IMR-90 (cell line): ENCODE measurements around the gene IGF1R. TPM values are rescaled to one million over a fixed set of nuclear protein-coding genes. Genes with fewer than 3 reads are reported as not detected.

Source experiments
- ATAC-seq: fragments of 200-7000 bp; cut with Tn5 transposase; 2 replicates; pipeline ENCODE4 v1.9.1; 2020; ENCODE audit warnings: low read depth, mild to moderate bottlenecking, moderate library complexity
- BruUV-seq: library from RNA; stranded (reverse); fragments of 400-500 nt; replicated peaks from 2 replicates; lab custom pipeline; 2021; lab: Mats Ljungman, UMichigan
- CTCF ChIA-PET: fragments of 300-600 bp; formaldehyde crosslinking; extraction: SDS; loops from one replicate; lab custom pipeline; 2021; ENCODE audit warnings: antibody characterized with exemption; lab: Yijun Ruan, JAX
- POLR2A ChIA-PET: fragments of 300-600 bp; sonication (Branson Sonifier 250); formaldehyde crosslinking; loops from one replicate; lab custom pipeline; 2022; ENCODE audit warnings: antibody characterized with exemption; ENCODE audit not compliant: unreplicated experiment; lab: Charles Lee
- DNase-seq: peaks from one replicate; pipeline ENCODE4 v3.0.0; 2013
- H2AFZ ChIP-seq: replicated peaks from 2 replicates; pipeline ENCODE3; 2013; ENCODE audit warnings: low read length, mild to moderate bottlenecking; ENCODE audit not compliant: poor library complexity
- H2AK5ac ChIP-seq: 2 replicates; pipeline ENCODE4 v1.6.1; 2013; ENCODE audit warnings: low read depth, low read length, inconsistent platforms
- H2AK9ac ChIP-seq: replicated peaks from 2 replicates; pipeline ENCODE3; 2013; ENCODE audit warnings: mild to moderate bottlenecking, low read depth, low read length, moderate library complexity; ENCODE audit not compliant: poor library complexity
- H2BK120ac ChIP-seq: 2 replicates; pipeline ENCODE4 v1.6.1; 2013; ENCODE audit warnings: low read depth, low read length, inconsistent platforms
- H2BK15ac ChIP-seq: 3 replicates; pipeline ENCODE4 v1.6.1; 2013; ENCODE audit warnings: low read depth, low read length, inconsistent platforms
- H2BK20ac ChIP-seq: 2 replicates; pipeline ENCODE4 v1.6.1; 2013; ENCODE audit warnings: low read depth, mild to moderate bottlenecking, inconsistent platforms, low read length, moderate library complexity
- H2BK5ac ChIP-seq: 2 replicates; pipeline ENCODE4 v1.6.1; 2013; ENCODE audit warnings: mild to moderate bottlenecking, low read depth, low read length, inconsistent platforms; ENCODE audit not compliant: poor library complexity, severe bottlenecking
- H3K14ac ChIP-seq: replicated peaks from 2 replicates; pipeline ENCODE4 v1.6.1; 2013; ENCODE audit warnings: low read depth, low read length, inconsistent platforms
- H3K18ac ChIP-seq: 2 replicates; pipeline ENCODE4 v1.6.1; 2013; ENCODE audit warnings: low read depth, low read length, control low read depth
- H3K23ac ChIP-seq: 2 replicates; pipeline ENCODE4 v1.6.1; 2013; ENCODE audit warnings: low read depth, low read length, inconsistent platforms
- H3K27ac ChIP-seq: 2 replicates; pipeline ENCODE4 v1.5.1; 2013; ENCODE audit warnings: mild to moderate bottlenecking, control low read depth, low read length; ENCODE audit not compliant: insufficient read depth
- H3K27me3 ChIP-seq: 2 replicates; pipeline ENCODE4 v1.6.1; 2013; ENCODE audit warnings: low read length; ENCODE audit not compliant: control insufficient read depth, insufficient read depth
- H3K36me3 ChIP-seq: 2 replicates; pipeline ENCODE4 v1.6.1; 2013; ENCODE audit warnings: low read length, mixed read lengths; ENCODE audit not compliant: control insufficient read depth, insufficient read depth
- H3K4ac ChIP-seq: 2 replicates; pipeline ENCODE4 v1.6.1; 2013; ENCODE audit warnings: low read depth, low read length, inconsistent platforms
- H3K4me1 ChIP-seq: 2 replicates; pipeline ENCODE4 v1.6.1; 2013; ENCODE audit warnings: low read length, mixed read lengths; ENCODE audit not compliant: control insufficient read depth, insufficient read depth
- H3K4me2 ChIP-seq: 2 replicates; pipeline ENCODE4 v1.6.1; 2013; ENCODE audit warnings: low read depth, mild to moderate bottlenecking, control low read depth, low read length, moderate library complexity
- H3K4me3 ChIP-seq: 2 replicates; pipeline ENCODE4 v1.5.1; 2013; ENCODE audit warnings: low read depth, mild to moderate bottlenecking, control low read depth, low read length, moderate library complexity; ENCODE audit not compliant: insufficient read depth
- H3K56ac ChIP-seq: 2 replicates; pipeline ENCODE4 v1.6.1; 2013; ENCODE audit warnings: low read length, inconsistent platforms; ENCODE audit not compliant: insufficient read depth; ENCODE audit errors: extremely low read depth
- H3K79me1 ChIP-seq, 2 experiments: 2 replicates each; pipeline ENCODE4 v1.6.1; 2013; ENCODE audit warnings: low read length in 2 of 2, inconsistent platforms in 1 of 2, low read depth in 1 of 2
- H3K9ac ChIP-seq: 2 replicates; pipeline ENCODE4 v1.6.1; 2013; ENCODE audit warnings: low read depth, low read length, control low read depth
- H3K9me1 ChIP-seq: 2 replicates; pipeline ENCODE4 v1.6.1; 2013; ENCODE audit warnings: low read length, inconsistent platforms; ENCODE audit not compliant: insufficient read depth
- H3K9me3 ChIP-seq: 2 replicates; pipeline ENCODE4 v1.6.1; 2013; ENCODE audit warnings: low read length; ENCODE audit not compliant: control insufficient read depth, insufficient read depth
- H4K20me1 ChIP-seq: 2 replicates; pipeline ENCODE4 v1.6.1; 2013; ENCODE audit warnings: low read length, inconsistent platforms; ENCODE audit not compliant: insufficient read depth
- H4K5ac ChIP-seq: 2 replicates; pipeline ENCODE4 v1.6.1; 2013; ENCODE audit warnings: mild to moderate bottlenecking, low read depth, low read length, control low read depth
- H4K8ac ChIP-seq, 2 experiments: 2 replicates each; pipeline ENCODE4 v1.6.1; 2013; ENCODE audit warnings: low read depth in 2 of 2, low read length in 2 of 2, control low read depth in 1 of 2, inconsistent platforms in 1 of 2
- H4K91ac ChIP-seq: 2 replicates; pipeline ENCODE4 v1.6.1; 2013; ENCODE audit warnings: low read depth, low read length, inconsistent platforms; ENCODE audit not compliant: insufficient read depth
- BHLHE40 ChIP-seq: fragments of 150-350 bp; IDR thresholded peaks from 2 replicates; pipeline ENCODE4 v1.6.1; 2016; ENCODE audit warnings: mild to moderate bottlenecking, low read depth, low read length
- CEBPB ChIP-seq: IDR thresholded peaks from 2 replicates; pipeline ENCODE4 v1.6.1; 2012; ENCODE audit warnings: low read depth, low read length, improper control_type of control experiment
- CHD1 ChIP-seq: IDR thresholded peaks from 2 replicates; pipeline ENCODE4 v1.6.1; 2012; ENCODE audit warnings: low read depth, low read length, improper control_type of control experiment
- CTCF ChIP-seq: conservative IDR thresholded peaks from 2 replicates; pipeline ENCODE4 v1.5.1; 2012; ENCODE audit warnings: mild to moderate bottlenecking, low read depth, low read length, improper control_type of control experiment
- ELK1 ChIP-seq: fragments of 150-350 bp; IDR thresholded peaks from 2 replicates; pipeline ENCODE4 v1.6.1; 2016; ENCODE audit warnings: low read depth, mild to moderate bottlenecking, low read length, moderate library complexity, borderline replicate concordance
- FOS ChIP-seq: fragments of 150-350 bp; IDR thresholded peaks from 2 replicates; pipeline ENCODE4 v1.6.1; 2016; ENCODE audit warnings: low read depth, low read length
- MAFK ChIP-seq: IDR thresholded peaks from 2 replicates; pipeline ENCODE4 v1.6.1; 2012; ENCODE audit warnings: low read depth, low read length, improper control_type of control experiment
- MAZ ChIP-seq: IDR thresholded peaks from 2 replicates; pipeline ENCODE4 v1.6.1; 2012; ENCODE audit warnings: low read depth, mild to moderate bottlenecking, low read length, improper control_type of control experiment, moderate library complexity, borderline replicate concordance
- MXI1 ChIP-seq: IDR thresholded peaks from 2 replicates; pipeline ENCODE4 v1.6.1; 2012; ENCODE audit warnings: low read depth, mild to moderate bottlenecking, low read length, moderate library complexity, borderline replicate concordance
- NFE2L2 ChIP-seq: fragments of 150-350 bp; IDR thresholded peaks from 2 replicates; pipeline ENCODE4 v1.6.1; 2016; ENCODE audit warnings: low read depth, mild to moderate bottlenecking, low read length
- POLR2A ChIP-seq: IDR thresholded peaks from 2 replicates; pipeline ENCODE4 v1.6.1; 2012; ENCODE audit warnings: mild to moderate bottlenecking, low read depth, low read length
- RAD21 ChIP-seq: IDR thresholded peaks from 2 replicates; pipeline ENCODE4 v1.6.1; 2012; ENCODE audit warnings: low read length, improper control_type of control experiment
- RCOR1 ChIP-seq: IDR thresholded peaks from 2 replicates; pipeline ENCODE4 v1.6.1; 2012; ENCODE audit warnings: mild to moderate bottlenecking, low read length, improper control_type of control experiment; ENCODE audit not compliant: insufficient replicate concordance
- RFX5 ChIP-seq: IDR thresholded peaks from 2 replicates; pipeline ENCODE4 v1.8.0; 2012; ENCODE audit warnings: low read depth, mild to moderate bottlenecking, low read length, moderate library complexity
- SMC3 ChIP-seq: fragments of 150-350 bp; IDR thresholded peaks from 2 replicates; pipeline ENCODE4 v1.6.1; 2016; ENCODE audit warnings: low read depth, mild to moderate bottlenecking, antibody characterized with exemption, low read length, moderate library complexity
- USF2 ChIP-seq: fragments of 150-350 bp; IDR thresholded peaks from 2 replicates; pipeline ENCODE4 v1.6.1; 2017; ENCODE audit warnings: mild to moderate bottlenecking, antibody characterized with exemption, low read length, low read depth
- WGBS, 2 experiments: methylation state at CpG; one replicate each; pipeline versions ENCODE4 v1.1.5 to v1.1.7; 2013; ENCODE audit warnings: missing lambda C conversion rate in 2 of 2; ENCODE audit not compliant: insufficient read length in 1 of 2; ENCODE audit errors: extremely low coverage in 2 of 2; 5-methylcytosine and 5-hydroxymethylcytosine counted together
- dilution Hi-C: fragments of 300-500 bp; cut with HindIII; formaldehyde crosslinking; loops from one replicate; pipeline ENCODE4 v1.14.3; 2018; ENCODE audit warnings: low sequenced_read_pairs; ENCODE audit not compliant: unreplicated experiment
- in situ Hi-C: fragments of 300-500 bp; cut with MboI; formaldehyde crosslinking; loops from 3 replicates; pipeline ENCODE4 v1.14.3; 2019; ENCODE audit warnings: low sequenced_read_pairs, inconsistent platforms, mixed read lengths
- intact Hi-C: fragments of 100-400 bp; cut with micrococcal nuclease; formaldehyde crosslinking; loops from 2 replicates; pipeline ENCODE4 v1.10.0; 2022
- polyA plus RNA-seq, 3 experiments: library from polyadenylated mRNA; depleted of rRNA; stranded (reverse); fragments of >200 nt; gene quantifications; 2 replicates each; pipeline ENCODE4 v1.2.3, GENCODE V29; 2012; ENCODE audit warnings: low replicate concordance in 1 of 3
- total RNA-seq: library from RNA; depleted of rRNA; stranded (reverse); fragments of >200 nt; gene quantifications from 2 replicates; pipeline ENCODE4 v1.2.3, GENCODE V29; 2012

Gene IGF1R
- total and polyA plus RNA-seq, 2 of the 4 experiments (the other 2 are of a cell fraction): 24.0 to 24.9 TPM

- Histone ChIP-seq H2BK5ac (no peak overlapping the region), H3K4ac (no peak overlapping the region), H4K5ac (no peak overlapping the region), H3K36me3 (no peaks in the 10 kb centered on the region), H4K8ac (no peak overlapping the region), H3K14ac (no peak overlapping the region), H3K79me1 (peaks cover 11 to 85% of the 10 kb centered on the region in 2 experiments), H2BK120ac (no peak overlapping the region), H3K4me3 (no peak overlapping the region), H3K56ac (no peak overlapping the region), H4K91ac (no peak overlapping the region), H3K27ac (no peak overlapping the region), H3K9me1 (peaks cover 28% of the 10 kb centered on the region), H3K27me3 (no peaks in the 10 kb centered on the region), H2AK9ac (no peak overlapping the region), H2BK15ac (no peak overlapping the region), H3K9me3 (no peaks in the 10 kb centered on the region), H4K20me1 (peaks cover 94% of the 10 kb centered on the region), H2AK5ac (no peak overlapping the region; the same call in 1 of the 2 replicates), H3K18ac (no peak overlapping the region), H2AFZ (no peak overlapping the region), H3K9ac (no peak overlapping the region), H3K4me1 (peaks cover 23% of the 10 kb centered on the region), H2BK20ac (no peak overlapping the region), H3K4me2 (no peak overlapping the region), H3K23ac (0 out of 2 replicates have a peak overlapping the region, but pooled peaks have one; percentile 29)
- dilution Hi-C loops: no loop called here
- DNase-seq: no peak
- POLR2A ChIA-PET: no interaction called here
- 100% methylated on average over 2 of the region's 6 CpGs; no CpG with 5 or more reads in 1 of the 2 experiments for WGBS, 2 experiments
- intact Hi-C loops: no loop called here
- ATAC-seq: no peak
- BruUV-seq: no TSS peak
- CTCF ChIA-PET: no interaction called here
- in situ Hi-C loops: no loop called here
- TF ChIP-seq CTCF (no peak), ELK1 (no peak), RCOR1 (no peak), MXI1 (no peak), RFX5 (no peak), MAZ (no peak), NFE2L2 (no peak), CEBPB (no peak), FOS (no peak), MAFK (no peak), CHD1 (no peak), BHLHE40 (no peak), SMC3 (no peak), POLR2A (no peak), USF2 (no peak), RAD21 (no peak)
Observed at GRCh38 chr15:98663045-98663444, 14.7 kb downstream of the IGF1R start.
